SK-N-SH (cell line): ENCODE data around the gene MRAP2.

Experiments
- CTCF ChIP-seq: fragments of 200-600 bp; sonication (generic); IDR thresholded peaks from 2 replicates; pipeline ENCODE4 v1.6.1; 2017; ENCODE audit warnings: antibody characterized with exemption, mild to moderate bottlenecking, moderate library complexity
- EZH2phosphoT487 ChIP-seq: fragments of 200-600 bp; sonication (generic); IDR thresholded peaks from 2 replicates; pipeline ENCODE4 v1.6.1; 2017; ENCODE audit warnings: low read depth, mixed run types, mild to moderate bottlenecking, antibody characterized with exemption, moderate library complexity, borderline replicate concordance
- NFIC ChIP-seq: IDR thresholded peaks from 2 replicates; pipeline ENCODE4 v1.4.0; 2012; ENCODE audit warnings: borderline replicate concordance
- POLR2AphosphoS5 ChIP-seq: IDR thresholded peaks from 2 replicates; pipeline ENCODE4 v1.6.1; 2012; ENCODE audit warnings: low read depth, low read length
- RFX5 ChIP-seq: IDR thresholded peaks from 2 replicates; pipeline ENCODE4 v1.6.1; 2012; ENCODE audit warnings: mild to moderate bottlenecking, improper control_type of control experiment, low read length
- TAF1 ChIP-seq: IDR thresholded peaks from 2 replicates; pipeline ENCODE4 v1.6.1; 2012; ENCODE audit warnings: low read depth, mild to moderate bottlenecking, low read length, moderate library complexity, borderline replicate concordance
- YY1 ChIP-seq: IDR thresholded peaks from 2 replicates; pipeline ENCODE4 v1.4.0; 2012; ENCODE audit warnings: low read depth, mild to moderate bottlenecking

DNA sequence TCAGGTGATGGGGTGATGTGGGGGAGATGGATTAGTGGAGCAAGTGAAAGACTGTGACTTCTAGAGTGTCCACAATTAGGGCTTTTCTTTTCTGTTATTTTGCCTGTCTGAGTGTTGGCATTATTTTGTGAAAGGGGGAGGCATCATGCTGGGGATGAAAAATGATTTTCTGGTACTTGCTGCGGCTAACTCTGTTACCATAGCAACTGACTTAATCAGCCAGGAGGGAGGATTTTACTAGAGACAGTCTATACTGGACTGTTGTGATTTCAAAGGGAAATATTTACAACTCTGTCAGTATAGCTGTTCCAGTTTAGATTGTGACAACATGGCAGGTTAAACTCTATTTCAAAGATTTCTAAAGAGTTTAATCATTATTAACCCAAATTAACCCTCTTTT is 30.4 kb upstream of the MRAP2 start:
- TF ChIP-seq YY1 = no peak
- TF ChIP-seq CTCF = no peak
- no peak for TF ChIP-seq TAF1
- no peak for TF ChIP-seq POLR2AphosphoS5
- no peak for TF ChIP-seq EZH2phosphoT487
- TF ChIP-seq RFX5 = no peak
- TF ChIP-seq NFIC = no peak
